ENCODE results near the gene MPEG1. TPM values are rescaled to one million over a fixed set of nuclear protein-coding genes. Genes with fewer than 3 reads are reported as not detected.

MPEG1 gene
- total RNA-seq, 2 donors from 2014 or later = 29.8 to 32.1 TPM

DNA sequence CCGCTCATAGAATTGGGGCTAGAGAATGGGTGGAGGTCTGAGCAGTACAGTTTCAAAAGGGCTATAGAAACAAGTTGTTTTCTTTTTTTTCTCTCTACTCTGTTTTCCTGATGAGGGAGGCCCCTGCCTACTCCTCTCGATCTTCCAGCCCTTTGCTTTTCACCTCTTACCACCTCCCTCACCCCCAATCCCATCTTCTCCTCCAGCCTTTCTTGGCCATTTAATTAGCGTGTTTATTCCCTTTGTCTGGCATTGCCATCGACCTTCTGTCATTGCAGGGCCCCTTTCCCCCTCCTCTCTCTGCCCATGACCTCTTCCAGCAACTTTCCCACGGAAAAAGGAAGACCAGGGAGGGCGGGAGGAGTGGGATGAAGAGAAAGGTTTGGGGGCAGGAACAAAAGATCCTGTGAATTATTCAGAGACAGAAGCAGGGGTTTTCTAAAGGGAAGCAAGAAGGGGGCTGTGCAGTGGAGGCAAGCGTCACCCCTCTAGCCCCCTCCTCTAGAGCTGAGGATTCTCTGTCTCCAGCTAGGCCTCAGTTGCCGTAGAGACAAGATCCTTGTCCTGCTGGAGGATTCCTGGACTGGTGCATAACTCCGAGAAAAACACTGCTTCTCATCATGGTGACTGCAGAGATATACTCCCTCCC lies 27.9 kb downstream of the MPEG1 start:
- Histone ChIP-seq H3K4me1 (ENCODE audit: control insufficient read depth in 1 of 2, low read depth in 2 of 2) (no peaks in the 10 kb centered on the region), H3K36me3 (no peaks in the 10 kb centered on the region), H3K27ac (no peak overlapping the region), H3K9me3 (no peaks in the 10 kb centered on the region), H3K27me3 (replicated peaks; ENCODE audit: insufficient read depth) (no peaks in the 10 kb centered on the region), H3K4me3 (no peak overlapping the region)
- TF ChIP-seq, protein P1, sequence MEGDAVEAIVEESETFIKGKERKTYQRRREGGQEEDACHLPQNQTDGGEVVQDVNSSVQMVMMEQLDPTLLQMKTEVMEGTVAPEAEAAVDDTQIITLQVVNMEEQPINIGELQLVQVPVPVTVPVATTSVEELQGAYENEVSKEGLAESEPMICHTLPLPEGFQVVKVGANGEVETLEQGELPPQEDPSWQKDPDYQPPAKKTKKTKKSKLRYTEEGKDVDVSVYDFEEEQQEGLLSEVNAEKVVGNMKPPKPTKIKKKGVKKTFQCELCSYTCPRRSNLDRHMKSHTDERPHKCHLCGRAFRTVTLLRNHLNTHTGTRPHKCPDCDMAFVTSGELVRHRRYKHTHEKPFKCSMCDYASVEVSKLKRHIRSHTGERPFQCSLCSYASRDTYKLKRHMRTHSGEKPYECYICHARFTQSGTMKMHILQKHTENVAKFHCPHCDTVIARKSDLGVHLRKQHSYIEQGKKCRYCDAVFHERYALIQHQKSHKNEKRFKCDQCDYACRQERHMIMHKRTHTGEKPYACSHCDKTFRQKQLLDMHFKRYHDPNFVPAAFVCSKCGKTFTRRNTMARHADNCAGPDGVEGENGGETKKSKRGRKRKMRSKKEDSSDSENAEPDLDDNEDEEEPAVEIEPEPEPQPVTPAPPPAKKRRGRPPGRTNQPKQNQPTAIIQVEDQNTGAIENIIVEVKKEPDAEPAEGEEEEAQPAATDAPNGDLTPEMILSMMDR (IDR thresholded peaks at IDR 0.05) = no peak
- DNase-seq (ENCODE audit: low spot score) (no peak), ATAC-seq (ENCODE audit: insufficient number of reproducible peaks, low FRiP score, low read depth) (no peak)

DNA sequence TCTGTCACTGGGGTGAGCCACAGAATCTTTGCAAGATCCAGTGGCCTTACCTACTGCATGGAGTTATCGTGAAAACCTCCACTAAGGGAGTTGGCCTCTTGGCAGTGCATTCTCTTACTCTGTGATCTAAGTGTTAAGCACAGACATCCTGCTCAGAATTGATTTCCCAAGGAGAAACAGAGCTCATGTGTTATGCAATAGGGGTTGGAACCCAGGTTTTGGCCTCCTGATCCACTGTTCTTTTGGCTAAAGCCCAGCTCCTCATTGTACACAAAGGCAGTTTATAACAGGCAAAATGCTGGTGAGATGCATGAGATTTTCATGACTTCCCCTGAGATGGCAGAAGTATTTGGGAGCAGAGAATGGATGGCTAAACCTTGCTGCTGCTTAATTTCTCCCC lies 29.0 kb downstream of the MPEG1 start:
- ATAC-seq (ENCODE audit: insufficient number of reproducible peaks, low FRiP score, low read depth) (no peak), DNase-seq (ENCODE audit: low spot score) (no peak)
- no peak overlapping the region for H3K27ac ChIP-seq
- TF ChIP-seq, protein P1 (IDR thresholded peaks at IDR 0.05) = no peak
- no peaks in the 10 kb centered on the region for H3K36me3 ChIP-seq
- no peak overlapping the region for H3K4me3 ChIP-seq
- no peaks in the 10 kb centered on the region for H3K27me3 ChIP-seq (replicated peaks; ENCODE audit: insufficient read depth)
- H3K4me1 ChIP-seq (ENCODE audit: control insufficient read depth in 1 of 2, low read depth in 2 of 2) = no peaks in the 10 kb centered on the region
- no peaks in the 10 kb centered on the region for H3K9me3 ChIP-seq

DNA sequence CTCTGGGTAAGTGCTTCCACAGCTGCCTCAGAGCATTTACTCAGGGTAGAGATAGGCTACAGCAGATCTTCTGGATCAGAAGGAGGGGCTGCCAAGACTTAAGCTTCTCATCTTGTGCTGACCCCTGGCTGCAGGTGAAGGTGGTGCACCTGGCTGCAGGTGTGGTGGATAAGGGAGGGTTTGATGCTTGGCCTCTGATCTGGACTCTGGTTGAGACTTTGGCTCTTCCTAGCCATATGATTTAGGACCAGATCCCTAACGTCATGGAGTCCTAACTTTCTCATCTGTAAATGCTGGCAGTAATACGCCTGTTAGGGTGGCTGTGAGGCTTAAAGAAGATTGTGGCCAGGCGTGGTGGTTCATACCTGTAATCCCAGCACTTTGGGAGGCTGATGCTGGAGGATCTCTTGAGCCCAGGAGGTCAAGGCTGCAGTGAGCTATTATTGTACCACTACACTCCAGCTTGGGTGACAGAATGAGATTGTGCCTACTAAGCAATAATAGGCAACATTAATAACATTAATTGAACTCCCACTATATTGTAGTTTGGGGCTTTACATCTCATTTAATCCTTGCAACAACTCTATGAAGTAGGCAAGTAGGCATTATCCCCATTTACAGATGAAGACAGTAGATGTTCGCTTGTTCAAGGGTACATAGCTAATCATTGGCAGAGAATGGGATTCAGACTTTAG lies 30.1 kb downstream of the MPEG1 start:
- no peak for DNase-seq (ENCODE audit: low spot score)
- Histone ChIP-seq H3K36me3 (no peaks in the 10 kb centered on the region), H3K27ac (no peak overlapping the region), H3K4me1 (ENCODE audit: control insufficient read depth in 1 of 2, low read depth in 2 of 2) (no peaks in the 10 kb centered on the region), H3K4me3 (no peak overlapping the region), H3K9me3 (no peaks in the 10 kb centered on the region), H3K27me3 (replicated peaks; ENCODE audit: insufficient read depth) (no peaks in the 10 kb centered on the region)
- TF ChIP-seq, protein P1 (IDR thresholded peaks at IDR 0.05) = no peak
- no peak for ATAC-seq (ENCODE audit: insufficient number of reproducible peaks, low FRiP score, low read depth)

DNA sequence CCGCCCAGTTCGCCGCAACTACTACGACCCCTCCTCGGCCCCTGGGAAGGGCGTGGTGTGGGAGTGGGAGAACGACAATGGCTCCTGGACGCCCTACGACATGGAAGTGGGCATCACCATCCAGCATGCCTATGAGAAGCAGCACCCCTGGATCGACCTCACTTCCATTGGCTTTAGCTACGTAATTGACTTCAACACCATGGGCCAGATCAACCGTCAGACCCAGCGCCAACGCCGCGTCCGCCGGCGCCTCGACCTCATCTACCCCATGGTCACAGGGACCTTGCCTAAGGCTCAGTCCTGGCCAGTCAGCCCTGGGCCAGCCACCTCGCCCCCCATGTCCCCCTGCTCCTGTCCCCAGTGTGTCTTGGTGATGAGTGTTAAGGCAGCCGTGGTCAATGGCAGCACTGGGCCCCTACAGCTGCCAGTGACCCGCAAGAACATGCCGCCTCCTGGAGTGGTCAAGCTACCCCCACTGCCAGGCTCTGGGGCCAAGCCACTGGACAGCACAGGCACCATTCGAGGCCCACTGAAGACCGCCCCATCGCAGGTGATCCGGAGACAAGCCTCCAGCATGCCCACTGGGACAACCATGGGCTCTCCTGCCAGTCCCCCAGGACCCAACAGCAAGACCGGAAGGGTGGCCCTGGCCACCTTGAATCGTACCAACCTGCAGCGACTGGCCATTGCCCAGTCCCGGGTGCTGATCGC lies 30.8 kb downstream of the MPEG1 start:
- TF ChIP-seq, protein P1 (IDR thresholded peaks at IDR 0.05) = no peak
- no peaks in the 10 kb centered on the region for H3K4me1 ChIP-seq (ENCODE audit: control insufficient read depth in 1 of 2, low read depth in 2 of 2)
- H3K4me3 ChIP-seq = no peak overlapping the region
- H3K27me3 ChIP-seq (replicated peaks; ENCODE audit: insufficient read depth) = no peaks in the 10 kb centered on the region
- no peak for DNase-seq (ENCODE audit: low spot score)
- H3K36me3 ChIP-seq = no peaks in the 10 kb centered on the region
- no peak for ATAC-seq (ENCODE audit: insufficient number of reproducible peaks, low FRiP score, low read depth)
- H3K27ac ChIP-seq = no peak overlapping the region
- no peaks in the 10 kb centered on the region for H3K9me3 ChIP-seq

DNA sequence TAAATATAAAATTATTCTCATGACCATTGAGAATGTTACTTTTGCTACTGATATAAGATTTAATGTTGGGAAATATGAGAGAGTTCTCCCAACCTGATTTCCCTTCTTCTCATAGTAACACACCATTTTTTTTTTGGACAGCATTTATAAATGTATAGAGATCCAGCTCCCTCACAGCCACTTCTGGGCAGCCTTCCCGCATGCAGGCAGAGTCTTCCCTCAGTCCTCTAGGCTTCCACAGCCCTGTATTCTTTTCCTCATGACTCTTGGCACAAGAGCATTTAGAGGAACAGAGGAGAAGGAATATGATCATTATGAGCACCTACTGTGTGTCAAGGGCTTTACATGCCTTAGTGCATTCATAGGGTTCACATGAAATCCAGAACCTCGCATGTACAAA lies 31.8 kb downstream of the MPEG1 start:
- ATAC-seq (ENCODE audit: insufficient number of reproducible peaks, low FRiP score, low read depth) = no peak
- Histone ChIP-seq H3K27ac (no peak overlapping the region), H3K27me3 (replicated peaks; ENCODE audit: insufficient read depth) (no peaks in the 10 kb centered on the region), H3K4me3 (no peak overlapping the region), H3K4me1 (ENCODE audit: control insufficient read depth in 1 of 2, low read depth in 2 of 2) (no peaks in the 10 kb centered on the region), H3K9me3 (no peaks in the 10 kb centered on the region), H3K36me3 (no peaks in the 10 kb centered on the region)
- TF ChIP-seq, protein P1 (IDR thresholded peaks at IDR 0.05) = no peak
- DNase-seq (ENCODE audit: low spot score) = no peak
